ENCODE data around the gene RAB40B.
A peak's percentile ranks its signal among the peaks of the same experiment; 100 is the strongest.

Gene RAB40B

DNA sequence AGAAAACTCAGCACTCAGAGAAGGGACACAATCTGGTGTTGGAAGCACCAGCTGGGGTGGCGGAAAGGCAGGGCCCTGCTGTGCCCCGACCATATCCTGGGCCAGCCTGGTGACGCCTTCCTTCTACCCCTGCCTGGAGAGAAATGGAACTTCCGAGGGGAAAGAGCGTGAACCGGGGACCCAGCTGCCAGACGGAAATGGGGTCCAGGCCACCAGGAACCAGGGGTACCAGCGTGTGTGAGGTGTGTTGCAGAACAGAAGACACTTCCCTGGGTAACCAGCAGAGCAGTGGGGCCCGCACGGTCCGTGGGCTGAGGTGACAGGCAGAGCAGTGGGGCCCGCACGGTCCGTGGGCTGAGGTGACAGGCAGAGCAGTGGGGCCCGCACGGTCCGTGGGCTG is 6.8 kb downstream of the RAB40B start:
- DNase-seq: no peak

DNA sequence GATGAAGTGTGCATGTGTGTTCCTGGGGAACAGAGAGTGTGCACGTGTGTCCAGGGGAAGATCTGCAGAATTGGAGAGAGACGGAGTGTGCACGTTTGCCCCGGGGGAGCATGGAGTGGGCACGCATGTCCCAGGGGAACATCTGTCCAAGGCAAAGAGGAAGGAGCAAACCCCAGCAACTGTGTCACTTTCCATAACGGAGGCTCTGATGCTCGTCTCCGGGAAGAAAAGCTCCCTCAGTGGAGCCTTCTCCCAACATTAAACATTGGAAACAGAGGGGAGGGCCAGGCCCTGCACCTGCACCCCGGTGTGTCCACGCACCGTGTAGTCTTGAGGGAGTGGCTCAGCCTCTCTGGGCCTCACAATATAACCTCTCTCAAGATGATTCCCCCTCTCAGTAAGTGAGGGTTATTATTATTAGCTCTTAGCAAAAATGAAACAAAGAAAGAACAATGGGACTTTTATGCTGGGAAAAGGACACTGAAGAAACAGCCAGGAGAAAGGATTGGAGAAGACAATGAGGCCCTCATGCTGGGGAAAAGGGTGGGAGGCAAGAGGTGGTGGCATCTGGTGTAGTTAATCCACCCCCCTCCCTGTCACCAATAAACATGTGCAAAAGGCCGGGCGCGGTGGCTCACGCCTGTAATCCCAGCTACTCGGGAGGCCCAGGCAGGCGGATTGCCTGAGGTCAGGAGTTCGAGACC is 7.6 kb downstream of the RAB40B start:
- no peak for DNase-seq

- no peak for DNase-seq
Measured at GRCh38 chr17:82689077-82689476, 9.4 kb downstream of the RAB40B start.

- no peak for DNase-seq
Measured at GRCh38 chr17:82687871-82688270, 10.6 kb downstream of the RAB40B start.

DNA sequence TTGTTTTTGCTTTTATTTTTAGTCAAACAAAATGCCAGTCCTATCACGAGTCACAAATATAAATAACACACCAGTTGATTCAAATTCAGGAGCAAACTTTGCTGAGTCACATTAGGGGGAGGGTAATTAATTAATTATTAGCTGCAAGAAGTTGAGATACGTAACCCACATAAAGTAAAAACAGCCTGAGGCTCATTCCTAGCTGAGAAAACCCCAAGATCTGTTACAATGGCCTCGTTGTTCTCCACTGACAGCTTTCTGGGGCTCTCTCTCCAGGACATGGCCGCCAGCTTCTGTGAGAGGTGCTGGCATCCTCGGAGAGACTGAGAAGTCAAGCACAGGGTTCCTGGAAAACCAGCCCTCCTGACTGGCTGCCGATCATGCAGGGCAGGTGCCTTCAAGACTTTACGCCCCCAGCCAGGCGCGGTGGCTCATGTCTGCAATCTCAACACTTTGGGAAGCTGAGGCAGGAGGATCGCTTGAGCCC is 11.1 kb downstream of the RAB40B start:
- no peak for DNase-seq

DNA sequence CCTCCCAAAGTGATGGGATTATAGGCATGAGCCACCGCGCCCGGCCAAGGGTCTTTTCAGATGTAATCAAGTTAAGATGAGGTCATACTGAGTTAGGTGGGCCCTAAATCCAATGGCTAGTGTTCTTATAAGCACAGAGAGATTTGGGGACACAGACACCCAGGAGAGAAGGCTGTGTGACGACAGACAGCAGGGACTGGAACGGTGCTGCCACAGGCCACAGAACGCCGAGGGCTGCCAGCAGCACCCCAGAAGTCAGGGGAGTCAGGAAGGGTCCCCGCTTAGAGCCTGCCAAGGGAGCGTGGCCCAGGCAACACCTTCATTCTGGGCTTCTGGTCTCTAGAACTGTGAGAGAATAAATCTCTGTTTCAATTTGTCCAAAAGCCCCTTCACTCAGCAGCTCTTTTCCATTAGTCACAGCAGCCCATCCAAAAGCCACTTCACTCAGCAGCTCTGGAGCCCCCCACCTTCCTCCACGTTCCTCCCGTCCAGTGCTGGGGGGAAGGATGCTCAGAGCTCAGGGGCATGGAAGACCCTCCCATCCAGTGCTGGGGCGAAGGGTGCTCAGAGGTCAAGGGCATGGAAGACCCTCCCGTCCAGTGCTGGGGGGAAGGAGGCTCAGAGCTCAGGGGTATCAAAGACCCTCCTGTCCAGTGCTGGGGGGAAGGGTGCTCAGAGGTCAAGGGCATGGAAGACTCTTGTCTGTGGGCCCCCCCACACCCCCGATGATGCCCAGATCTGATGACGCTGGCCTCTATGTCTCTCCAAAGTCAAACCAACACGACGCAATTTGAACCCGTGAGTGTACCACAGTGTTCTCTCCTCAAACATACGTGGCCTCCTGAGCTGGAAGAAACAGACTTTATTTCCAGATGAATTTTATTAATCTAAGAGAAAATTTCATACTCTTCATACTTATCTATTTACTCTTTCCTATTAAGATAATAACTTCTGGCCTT is 11.9 kb downstream of the RAB40B start:
- DNase-seq: no peak

- DNase-seq: no peak
Measured at GRCh38 chr17:82685291-82685690, 13.2 kb downstream of the RAB40B start.

DNA sequence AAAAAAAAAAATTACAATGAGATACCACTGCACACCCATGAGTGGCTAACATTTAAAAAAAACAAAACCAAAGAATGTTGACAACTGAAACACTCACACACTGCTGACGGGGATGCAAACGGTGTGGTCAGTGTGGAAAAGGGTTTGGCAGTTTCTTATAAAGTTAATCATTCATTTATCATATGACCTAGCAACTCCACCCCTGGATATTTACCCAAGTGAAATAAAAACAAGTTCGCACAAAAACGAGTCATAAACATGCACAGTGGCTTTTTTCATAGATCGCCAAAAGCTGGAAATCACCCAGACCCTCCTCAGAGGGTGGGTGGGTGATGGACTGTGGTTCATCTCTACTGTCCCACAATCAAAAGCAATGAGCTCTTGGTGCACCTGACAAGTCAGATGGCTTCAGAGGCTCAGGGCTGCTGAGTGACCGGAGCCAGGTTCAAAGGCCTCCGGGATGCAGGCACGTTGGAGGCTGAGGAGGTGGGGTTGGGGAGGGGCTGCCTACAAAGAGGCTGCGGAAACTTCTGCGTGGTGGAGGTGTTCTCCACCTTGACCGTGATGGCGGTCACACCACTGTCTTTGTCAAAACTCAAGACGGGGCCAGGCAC is 14.2 kb downstream of the RAB40B start:
- no peak for DNase-seq

DNA sequence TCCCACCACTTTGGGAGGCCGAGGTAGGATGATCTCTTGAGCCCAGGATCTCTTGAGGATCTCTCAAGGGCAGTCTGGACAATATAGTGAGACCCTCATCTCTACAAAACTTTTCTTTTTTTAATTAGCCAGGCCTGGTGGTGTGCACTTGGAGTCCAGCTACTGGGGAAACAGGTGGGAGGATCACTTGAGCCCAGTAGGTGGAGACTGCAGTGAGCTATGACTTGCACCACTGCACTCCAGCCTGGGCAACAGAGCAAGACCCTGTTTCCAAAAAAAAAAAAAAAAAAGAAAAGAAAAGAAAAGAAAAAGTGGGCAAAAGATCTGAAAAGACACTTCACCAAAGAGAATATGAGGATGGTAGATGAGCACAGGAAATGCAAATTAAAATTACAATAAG is 15.0 kb downstream of the RAB40B start:
- DNase-seq: no peak

- DNase-seq: no peak
Measured at GRCh38 chr17:82681547-82681946, 17.0 kb downstream of the RAB40B start.

DNA sequence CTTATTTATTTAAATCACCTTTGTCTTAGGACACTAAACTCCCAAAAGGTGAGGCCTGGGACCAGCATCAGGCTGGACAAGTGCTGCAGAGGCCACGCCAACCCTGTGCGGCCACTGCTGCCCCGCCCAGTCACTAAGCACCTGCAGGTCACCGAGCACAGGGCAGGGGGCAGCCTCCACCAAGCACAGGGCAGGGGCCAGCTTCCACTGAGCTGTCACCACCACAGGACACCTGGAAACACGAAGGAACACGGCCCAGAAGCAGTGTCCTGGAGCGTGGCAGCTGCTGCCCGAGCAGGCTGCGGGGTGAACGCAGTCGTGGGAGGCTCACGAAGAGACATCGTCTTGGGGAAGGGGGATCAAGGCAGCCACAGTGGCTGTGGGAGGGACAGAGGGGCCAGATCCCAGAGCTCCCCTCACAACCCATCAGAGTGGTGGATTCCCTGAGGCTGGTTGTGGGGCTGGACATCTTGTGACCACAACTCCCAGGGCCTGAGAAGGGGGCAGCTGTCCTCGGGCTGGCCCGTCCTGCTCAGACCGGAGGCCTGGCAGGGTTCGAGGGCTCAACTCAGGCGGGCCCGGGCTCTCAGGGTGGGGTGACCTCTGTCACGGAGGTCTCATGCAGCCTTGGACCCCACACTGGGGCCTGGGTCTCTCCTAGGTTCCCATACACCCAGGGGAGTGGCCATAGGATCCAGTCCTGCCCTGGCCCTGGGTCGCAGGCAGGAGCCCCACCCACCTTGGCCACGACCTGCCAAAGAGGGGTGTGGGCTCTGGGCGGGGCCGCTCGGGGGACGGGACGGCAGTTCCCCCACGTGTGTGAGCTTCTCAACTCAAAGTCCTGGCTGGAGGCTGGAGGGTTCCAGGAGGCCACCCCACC is 18.7 kb downstream of the RAB40B start:
- no peak for DNase-seq

GRCh38 chr17:82678265-82678891 is 20.1 kb downstream of the RAB40B start:
- peak; percentile 66 for DNase-seq

GRCh38 chr17:82677353-82677925 is 21.1 kb downstream of the RAB40B start:
- DNase-seq: no peak

- DNase-seq: no peak
Measured at GRCh38 chr17:82675476-82676245, 22.8 kb downstream of the RAB40B start.

GRCh38 chr17:82674656-82675475 is 23.6 kb downstream of the RAB40B start:
- DNase-seq: peak; percentile 72

- no peak for DNase-seq
Measured at GRCh38 chr17:82670661-82671450, 27.6 kb downstream of the RAB40B start.

DNA sequence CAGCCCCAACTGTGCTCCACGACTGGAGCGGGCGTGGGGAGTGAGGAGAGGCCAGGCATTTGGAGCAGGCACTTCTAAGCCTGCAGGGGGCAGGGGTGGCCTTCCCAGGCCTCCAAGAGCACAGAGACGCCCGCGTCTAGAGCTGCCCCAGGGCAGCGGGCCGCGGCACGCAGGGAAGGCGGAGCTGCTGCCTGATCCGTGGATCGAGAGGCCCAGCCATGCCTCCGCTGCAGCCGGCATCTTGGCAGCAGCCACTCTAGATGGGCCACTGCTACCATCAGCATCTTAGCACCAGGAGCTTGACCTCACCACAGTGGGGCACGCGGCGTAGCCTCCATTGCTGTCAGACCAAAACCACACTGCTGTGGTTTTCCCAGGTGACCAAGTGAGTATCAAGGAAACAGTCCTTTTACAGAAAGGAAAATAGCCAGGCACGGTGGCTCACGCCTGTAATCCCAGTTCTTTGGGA is 29.8 kb downstream of the RAB40B start:
- DNase-seq: no peak

DNA sequence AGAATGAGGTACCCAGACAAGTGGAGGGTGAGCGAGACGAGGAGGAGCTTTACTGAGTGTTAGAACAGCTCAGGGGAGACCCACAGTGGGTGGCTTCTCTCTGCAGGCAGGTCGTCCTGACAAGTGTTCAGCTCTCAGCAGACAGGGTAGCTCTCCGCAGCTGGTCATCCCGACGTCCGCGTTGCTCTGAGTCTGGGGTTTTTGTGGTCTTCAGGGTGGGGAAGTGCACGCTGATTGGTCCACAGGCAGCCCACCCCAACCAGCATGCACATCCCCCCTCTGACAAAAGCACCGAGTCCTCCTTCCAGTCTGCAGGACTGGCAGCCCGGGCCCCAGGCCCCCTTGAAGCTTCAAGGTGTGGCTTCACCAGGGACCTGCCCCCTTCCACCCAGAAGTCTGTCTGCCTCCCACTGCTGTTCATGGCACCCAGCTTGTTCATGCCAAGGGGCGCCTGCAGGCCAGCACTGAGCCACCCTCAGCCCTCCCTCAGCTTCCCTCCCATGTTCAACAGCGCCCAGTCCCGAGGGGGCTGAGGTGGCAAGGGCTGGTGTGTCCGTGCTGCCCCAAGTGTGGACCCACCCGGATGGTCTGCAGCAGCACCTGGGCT is 30.4 kb downstream of the RAB40B start:
- no peak for DNase-seq

- no peak for DNase-seq
Measured at GRCh38 chr17:82667668-82668000, 30.9 kb downstream of the RAB40B start.
